ENCODE results near the gene ZNF628.

ZNF628 gene

DNA sequence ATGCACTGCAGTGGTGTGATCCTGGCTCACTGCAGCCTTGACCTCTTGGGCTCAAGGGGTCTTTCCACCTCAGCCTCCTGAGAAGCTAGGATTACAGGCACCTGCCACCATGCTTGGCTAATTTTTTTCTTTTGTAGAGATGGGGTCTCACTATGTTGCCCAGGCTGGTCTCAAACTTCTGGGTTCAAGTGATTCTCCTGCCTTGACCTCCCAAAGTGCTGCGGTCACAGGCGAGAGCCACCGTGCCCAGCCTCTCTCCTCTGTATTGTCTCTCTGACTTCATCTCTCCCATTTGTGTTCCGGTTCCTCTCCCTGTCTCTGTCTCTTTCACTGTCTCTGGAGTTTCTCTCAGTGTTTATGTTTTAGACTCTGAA, 10.2 kb upstream of the ZNF628 start:
- no peak for FAIRE-seq

DNA sequence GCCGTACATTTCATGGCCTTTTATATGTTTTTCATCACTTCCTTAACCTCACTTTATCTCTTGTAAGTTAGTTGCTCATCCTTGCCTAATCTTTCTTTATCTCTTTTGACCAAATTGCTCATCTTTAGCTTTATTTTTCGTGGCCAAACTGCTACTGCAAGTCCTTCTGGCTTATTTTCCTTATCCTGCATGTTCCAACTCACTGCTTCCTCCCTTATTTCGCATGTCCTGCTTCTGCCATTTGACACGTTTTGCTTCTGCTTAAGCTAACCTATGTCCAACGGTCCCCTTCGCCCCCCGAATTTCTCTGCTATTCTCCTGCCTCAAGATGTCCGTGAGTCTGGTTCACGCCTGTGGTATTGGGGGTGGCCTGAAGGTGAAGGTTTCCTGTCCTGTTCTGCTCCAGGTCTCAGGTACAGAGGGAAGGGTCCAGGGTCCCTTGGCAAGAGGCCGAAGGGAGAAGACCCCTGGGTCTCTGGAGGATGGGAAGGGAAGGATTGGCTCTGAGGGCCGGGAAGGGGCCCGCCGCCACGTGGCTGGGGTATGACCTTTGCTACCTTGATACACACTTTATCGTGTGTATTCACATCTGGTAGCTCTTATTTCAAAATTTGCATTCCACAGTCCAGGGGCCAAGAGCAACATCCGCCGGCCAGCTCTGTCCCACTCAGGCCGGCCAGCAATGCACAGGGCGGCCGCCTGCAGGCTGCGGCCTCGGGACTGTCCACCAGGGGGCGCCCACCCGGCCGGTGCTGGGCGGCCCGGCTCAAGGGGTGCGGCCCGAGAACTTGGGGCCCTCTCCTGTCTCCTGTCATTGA, 9.0 kb upstream of the ZNF628 start:
- FAIRE-seq, result no peak

DNA sequence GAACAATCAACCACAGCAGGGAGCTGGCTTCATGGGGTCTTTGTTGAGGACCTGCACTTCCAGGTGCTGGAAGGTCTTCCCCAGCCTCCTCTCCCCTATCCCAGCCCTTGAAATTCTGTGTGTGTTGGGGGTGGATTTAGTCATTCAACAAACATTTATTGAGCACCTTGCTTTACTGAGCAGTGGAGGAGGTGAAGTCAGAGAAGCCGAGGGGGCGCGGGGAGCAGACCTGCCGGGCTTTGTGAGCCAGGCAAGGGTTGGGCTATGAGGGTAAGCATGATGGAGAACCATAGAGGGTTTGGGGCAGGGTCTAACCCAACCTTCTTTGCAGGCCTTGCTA, 8.4 kb upstream of the ZNF628 start:
- FAIRE-seq, result no peak

DNA sequence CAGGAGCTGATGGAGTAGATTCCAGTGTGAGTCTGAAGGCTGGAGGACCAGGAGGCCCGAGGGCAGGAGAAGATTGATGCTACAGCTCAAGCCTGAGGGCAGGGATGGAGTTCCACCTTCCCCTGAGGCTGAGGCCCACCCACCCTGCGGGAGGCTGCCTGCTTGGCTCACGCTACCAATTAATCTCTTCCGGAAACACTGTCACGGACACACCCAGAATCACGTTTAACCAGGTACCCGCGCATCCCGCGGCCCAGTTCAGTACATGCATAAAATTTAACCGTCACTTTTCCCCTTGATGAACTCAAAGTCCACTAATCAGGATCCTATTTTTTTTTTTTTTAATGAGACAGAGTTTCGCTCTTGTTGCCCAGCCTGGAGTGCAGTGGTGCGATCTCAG, 5.2 kb upstream of the ZNF628 start:
- no peak for FAIRE-seq

DNA sequence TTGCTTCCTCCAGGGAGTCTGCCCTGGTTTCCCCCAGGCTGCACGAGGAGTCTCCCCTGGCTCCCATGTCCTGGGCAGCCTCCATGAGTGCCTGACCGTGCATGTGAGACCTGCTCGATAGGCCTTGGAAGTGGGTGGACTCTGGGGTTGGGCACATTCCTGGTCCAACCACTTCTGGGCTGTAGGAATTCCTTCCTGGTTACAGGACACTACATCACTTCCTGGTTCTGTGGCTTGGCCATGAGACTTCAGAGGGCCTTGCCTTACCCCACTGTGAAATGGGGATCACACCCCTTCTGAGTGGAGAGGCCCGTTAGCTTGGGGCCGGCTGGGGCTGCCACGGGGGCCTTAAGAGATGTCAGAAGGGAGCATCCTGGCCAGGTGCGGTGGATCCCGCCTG, 4.0 kb upstream of the ZNF628 start:
- FAIRE-seq, result no peak

DNA sequence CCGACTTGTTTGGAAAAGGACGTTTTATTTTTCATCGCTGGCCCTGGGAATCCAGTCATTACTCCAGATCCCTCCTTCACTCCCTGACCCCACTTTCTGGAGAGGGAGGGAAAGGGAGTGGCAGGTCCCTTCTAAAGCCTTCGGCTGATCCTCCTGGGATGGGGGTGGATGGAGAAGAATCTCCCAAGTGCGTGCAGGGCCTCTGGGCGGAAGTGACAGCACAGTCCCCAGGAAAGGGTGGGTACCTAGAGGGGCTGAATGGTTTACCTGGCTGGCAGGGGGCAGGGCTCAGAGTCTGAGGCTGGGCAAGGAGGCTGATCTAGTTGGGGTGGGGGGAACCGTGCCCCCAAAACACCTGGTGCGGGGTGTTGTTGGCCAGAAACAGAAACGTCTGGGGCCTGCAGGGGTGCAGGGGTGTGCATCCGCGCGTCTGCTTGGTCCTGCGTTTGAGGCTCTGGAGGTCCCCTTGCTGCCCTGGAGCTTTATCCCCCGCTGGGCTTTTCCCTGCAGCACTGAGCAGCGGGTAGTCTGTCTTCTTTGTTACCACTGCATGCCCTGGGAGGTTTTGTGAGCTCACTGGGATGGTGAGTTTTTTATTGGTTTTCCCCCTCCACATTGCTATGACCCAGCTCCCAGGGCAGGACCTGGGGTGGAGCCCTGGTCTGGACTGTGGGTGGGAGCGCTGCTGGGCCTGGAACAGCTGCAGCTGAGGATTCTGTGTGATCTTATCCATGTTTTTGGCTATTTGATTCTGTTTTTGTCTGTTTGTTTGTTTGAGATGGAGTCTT, 3.0 kb upstream of the ZNF628 start:
- FAIRE-seq, result no peak

DNA sequence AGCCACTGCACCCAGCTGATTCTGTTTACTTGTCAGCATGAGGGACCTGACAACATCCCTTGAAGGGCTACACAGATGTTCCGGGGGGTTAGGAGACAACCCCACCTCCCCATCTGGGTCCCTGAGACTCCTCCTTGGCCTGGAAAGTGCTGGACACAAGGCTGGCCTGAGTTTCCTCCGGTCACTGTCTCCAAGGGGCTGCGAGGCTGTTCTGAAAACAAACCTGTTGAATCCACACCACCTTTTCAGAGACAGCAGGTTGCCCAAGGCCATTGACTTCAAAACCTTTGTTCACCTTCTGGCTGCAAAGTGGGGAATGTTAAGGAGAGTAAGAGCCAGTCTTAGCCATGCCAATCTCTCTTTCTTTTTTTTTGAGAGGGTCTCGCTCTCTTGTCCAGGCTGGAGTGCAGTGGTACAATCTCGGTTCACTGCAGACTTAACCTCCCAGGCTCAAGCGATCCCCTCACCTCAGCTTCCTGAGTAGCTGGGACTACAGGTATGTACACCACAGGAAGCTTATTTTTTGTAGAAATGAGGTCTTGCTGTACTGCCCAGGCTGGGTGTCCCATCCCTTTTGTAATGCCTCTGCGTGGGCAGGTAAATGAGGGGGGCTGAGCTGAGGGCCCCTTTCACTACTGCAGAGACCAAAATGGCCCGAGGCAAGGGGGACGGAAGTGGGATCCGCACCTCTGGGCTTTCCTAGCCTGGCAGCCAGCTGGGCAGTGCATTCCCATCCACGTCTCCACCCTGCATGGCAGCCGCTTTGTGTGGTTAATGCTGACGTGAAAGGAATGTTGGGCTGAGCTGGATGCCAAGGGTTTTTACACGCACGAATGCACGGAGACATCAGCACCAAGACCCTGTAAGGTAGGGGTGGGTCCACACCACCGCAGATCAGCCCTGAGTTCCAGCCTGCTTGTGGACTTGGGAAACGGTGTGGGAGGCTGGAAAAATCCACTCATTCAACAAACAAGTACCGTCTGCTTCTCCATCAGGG, 1.9 kb upstream of the ZNF628 start:
- no peak for FAIRE-seq

DNA sequence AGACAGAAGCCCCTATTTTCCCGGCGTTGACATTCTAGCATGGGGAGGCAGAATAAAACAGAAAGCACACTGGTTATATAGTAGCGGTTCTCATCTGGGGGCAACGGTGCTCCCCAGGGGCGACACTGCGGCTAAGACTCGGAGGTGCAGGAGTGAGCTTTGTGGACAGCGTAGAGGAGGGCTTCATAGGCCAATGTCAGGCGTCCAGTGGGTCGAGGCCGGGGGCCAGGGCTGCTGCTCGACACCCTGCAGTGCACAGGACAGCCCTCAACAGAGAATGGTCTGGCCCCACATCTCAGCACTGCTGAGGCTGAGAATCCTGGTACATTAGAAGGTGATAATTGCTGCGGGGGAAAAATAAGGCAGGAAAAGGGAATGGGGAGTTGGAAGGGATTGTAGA, 1.5 kb downstream of the ZNF628 start:
- no peak for FAIRE-seq

DNA sequence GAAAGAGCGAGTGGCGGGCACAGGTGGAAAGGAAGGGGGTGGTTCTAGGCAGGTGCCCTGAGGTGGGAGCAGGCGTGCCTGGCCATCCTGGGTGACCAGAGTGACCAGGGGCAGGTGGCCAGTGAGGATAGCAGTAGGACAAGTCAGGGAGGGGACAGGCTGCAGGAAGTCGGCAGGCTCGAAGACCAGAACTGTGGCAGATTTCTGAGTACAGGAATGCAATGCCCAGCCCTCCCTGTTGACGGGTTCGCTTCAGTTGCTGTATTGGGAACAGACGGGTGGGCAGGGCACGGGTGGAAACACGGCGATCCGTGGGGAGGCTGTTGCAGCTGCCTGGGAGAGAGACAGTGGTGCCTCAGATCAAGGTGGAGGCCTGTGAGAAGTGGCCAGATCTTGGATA, 1.9 kb downstream of the ZNF628 start:
- no peak for FAIRE-seq

DNA sequence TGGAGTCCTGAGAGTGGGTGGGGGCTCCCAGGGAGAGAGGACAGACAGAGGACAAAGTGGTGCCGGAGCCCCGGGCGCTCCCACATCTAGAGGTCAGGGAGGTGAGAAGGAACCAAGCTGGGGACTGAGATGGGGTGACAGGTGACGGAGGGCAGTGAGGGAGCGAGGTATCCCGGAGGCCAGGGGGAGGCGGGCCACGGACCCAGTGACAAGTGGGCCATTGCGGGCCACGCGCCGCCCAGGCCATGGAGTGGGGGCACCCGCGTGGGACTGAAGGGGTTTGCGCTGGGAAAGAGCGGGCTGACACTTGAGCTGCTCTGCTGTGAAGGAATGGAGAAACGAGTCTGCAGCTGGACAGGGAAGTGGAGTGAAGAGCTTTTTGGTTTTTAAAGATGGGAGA, 2.6 kb downstream of the ZNF628 start:
- FAIRE-seq, result no peak

DNA sequence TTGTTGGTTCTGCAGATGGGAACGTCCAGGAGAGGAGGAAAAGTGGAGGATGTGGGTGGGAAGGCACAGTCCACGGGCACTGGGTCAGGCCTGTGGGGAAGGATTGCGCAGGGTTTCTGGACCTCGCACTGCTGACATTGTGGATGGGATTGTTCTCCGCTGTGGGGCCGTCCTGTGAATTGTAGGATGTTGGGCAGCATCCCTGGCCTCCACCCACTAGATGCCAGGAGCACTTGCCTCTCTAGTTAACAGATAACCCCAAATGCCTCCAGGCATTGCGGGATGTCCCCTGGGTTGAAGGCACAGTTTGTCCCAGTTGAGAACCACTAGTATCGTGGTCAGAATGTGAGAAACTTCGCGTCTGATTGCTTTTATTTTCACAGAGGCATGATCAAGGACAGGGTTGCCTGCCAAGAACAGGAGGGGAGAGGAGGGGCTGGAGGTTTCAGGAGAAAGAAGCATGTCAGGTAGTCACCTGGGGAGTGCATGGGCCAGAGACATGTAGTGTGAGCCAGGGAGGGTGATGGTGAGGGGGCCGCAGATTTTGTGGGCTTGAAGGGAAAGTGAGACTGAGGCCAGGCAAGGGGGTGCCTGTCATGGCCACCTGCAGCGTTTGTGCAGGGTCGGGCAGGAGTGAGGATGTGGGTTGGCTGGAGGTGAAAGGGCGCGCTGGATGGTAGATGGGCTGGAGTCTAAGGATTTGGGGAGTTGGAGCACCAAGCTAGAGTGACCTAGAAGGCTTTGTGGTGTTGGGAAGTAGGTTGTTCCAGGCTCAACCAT, 3.2 kb downstream of the ZNF628 start:
- FAIRE-seq, result no peak

DNA sequence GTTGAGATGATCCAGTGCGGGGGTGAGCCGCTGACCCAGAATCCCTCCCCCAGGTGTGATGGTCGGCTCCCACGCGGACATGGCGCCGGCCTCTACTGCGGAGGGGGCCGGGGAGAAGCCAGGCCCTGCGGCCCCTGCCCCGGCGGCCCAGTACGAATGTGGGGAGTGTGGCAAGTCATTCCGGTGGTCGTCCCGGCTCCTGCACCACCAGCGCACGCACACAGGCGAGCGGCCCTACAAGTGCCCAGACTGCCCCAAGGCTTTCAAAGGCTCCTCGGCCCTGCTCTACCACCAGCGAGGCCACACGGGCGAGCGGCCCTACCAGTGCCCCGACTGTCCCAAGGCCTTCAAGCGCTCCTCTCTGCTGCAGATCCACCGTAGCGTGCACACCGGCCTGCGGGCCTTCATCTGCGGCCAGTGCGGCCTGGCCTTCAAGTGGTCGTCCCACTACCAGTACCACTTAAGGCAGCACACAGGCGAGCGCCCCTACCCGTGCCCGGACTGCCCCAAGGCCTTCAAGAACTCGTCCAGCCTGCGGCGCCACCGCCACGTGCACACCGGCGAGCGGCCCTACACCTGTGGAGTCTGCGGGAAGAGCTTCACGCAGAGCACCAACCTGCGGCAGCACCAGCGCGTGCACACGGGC, 4.9 kb downstream of the ZNF628 start:
- no peak for FAIRE-seq

DNA sequence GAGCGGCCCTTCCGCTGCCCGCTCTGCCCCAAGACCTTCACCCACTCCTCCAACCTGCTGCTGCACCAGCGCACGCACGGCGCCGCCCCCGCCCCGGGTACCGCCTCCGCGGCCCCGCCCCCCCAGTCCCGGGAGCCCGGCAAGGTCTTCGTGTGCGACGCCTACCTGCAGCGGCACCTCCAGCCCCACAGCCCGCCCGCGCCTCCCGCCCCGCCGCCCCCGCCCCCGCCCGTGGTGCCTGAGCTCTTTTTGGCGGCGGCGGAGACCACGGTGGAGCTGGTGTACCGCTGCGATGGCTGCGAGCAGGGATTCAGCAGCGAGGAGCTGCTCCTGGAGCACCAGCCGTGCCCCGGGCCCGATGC, 5.4 kb downstream of the ZNF628 start:
- FAIRE-seq, result no peak

DNA sequence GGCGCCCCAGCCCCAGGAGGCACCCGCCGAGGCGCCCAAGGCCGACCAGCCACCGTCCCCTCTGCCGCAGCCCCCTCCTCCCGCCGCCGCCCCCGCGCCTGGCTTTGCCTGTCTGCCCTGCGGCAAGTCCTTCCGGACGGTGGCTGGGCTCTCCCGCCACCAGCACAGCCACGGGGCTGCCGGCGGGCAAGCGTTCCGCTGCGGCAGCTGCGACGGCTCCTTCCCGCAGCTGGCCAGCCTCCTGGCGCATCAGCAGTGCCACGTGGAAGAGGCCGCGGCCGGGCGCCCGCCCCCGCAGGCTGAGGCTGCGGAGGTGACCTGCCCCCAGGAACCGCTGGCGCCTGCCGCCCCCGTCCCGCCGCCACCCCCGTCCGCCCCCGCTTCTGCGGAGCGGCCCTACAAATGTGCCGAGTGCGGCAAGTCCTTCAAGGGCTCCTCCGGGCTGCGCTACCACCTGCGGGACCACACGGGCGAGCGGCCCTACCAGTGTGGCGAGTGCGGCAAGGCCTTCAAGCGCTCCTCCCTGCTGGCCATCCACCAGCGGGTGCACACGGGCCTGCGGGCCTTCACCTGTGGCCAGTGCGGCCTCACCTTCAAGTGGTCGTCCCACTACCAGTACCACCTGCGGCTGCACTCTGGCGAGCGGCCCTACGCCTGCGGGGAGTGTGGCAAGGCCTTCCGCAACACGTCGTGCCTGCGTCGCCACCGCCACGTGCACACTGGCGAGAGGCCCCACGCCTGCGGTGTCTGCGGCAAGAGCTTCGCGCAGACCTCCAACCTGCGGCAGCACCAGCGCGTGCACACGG, 5.9 kb downstream of the ZNF628 start:
- no peak for FAIRE-seq

DNA sequence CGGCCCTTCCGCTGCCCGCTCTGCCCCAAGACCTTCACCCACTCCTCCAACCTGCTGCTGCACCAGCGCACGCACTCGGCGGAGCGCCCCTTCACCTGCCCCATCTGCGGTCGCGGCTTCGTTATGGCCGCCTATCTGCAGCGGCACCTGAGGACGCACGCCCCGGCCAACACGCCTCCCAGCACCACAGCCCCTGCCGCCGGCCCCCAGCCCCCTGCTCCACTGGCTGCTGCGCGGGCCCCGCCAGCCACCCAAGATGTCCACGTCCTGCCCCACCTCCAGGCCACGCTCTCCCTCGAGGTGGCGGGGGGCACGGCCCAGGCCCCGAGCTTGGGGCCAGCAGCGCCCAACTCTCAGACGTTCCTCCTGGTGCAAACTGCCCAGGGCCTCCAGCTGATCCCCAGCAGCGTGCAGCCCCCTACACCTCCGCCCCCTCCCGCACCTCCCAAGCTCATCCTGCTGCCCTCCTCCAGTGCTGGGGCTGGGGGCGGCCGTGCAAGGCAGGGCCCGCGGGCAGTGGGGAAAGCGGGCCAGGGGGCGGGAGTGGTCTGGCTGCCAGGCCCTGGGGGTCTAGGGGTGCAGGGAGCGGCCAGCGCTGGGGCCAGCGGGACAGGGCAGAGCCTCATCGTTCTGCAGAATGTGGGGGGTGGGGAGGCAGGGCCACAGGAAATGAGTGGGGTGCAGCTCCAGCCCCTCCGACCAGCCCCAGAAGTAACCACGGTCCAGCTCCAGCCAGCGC, 6.7 kb downstream of the ZNF628 start:
- no peak for FAIRE-seq

DNA sequence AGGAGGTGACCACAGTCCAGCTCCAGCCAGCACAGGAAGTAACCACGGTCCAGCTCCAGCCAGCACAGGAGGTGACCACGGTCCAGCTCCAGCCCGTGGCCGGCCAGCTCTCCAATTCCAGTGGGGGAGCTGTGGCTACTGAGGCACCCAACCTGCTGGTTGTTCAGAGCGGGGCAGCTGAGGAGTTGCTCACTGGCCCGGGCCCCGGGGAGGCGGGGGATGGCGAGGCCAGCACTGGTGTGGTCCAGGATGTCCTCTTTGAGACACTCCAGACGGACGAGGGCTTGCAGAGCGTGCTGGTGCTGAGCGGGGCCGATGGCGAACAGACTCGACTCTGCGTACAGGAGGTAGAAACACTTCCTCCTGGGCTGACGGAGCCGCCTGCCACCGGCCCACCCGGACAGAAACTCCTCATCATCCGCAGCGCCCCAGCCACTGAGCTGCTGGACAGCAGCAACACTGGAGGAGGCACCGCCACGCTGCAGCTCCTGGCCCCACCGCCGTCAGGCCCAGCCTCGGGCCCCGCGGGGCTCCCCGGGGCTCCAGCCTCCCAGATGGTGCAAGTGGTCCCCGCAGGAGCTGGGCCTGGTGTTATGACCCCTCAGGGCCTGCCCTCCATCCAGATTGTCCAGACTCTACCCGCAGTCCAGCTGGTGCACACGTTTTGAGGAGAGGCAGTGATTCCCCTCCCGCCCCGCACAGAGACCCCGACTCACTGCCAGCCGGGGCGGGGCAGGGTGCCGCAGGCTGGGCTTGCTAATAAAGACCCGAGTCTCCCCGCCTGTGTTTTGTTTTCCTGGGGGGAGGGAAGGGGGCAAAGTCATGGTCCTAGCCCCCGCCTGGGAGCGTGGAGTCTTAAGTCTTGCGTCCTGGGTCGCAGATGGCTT, 7.5 kb downstream of the ZNF628 start:
- FAIRE-seq, result no peak

DNA sequence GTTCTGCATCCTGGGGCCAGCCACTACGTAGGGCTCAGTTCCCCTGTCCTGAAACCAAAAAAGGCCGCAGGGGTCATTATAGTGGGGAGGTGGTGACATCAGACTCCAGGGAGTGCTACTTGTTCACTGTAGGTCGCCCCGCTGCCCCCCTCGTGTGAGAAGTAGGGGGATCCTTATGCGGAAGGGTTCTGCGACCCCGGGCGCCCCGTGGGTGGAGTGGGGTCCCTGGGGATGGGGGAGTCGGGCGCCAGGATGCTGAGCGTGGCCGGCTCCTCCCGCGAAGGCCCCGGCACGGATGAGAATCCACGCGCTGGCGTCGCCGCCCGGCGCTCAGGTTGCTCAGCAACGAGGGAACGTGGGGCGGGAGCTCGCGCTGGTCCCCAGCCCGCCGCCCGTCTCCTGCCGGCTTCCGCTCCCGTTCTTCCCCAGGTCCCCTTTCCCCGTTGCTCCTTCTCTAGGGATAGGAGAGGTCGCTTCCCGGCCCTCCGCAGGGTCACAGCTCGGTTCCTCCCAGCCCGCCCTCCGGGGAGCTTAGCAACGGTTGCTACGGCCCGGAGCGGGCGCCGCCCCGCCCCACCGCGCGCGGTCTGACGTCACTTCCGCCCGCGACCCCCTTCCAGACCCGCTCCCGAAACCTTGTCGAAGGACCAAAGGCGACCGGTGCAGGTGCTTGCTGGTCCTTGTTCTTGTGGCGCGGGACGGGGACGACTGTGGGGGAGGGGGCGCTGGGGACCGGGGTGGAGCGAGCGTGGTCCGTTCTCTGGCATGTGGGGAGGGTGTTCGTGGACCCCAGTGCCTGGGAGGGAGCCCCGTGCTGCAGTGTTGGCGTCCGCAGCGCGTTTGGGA, 8.4 kb downstream of the ZNF628 start, which contains the start of gene NAT14:
Gene NAT14, plus strand, starts transcription at position 596 of the 846 bp plus-strand sequence. CDS start 521 bp downstream, outside the sequence.
- no peak for FAIRE-seq

DNA sequence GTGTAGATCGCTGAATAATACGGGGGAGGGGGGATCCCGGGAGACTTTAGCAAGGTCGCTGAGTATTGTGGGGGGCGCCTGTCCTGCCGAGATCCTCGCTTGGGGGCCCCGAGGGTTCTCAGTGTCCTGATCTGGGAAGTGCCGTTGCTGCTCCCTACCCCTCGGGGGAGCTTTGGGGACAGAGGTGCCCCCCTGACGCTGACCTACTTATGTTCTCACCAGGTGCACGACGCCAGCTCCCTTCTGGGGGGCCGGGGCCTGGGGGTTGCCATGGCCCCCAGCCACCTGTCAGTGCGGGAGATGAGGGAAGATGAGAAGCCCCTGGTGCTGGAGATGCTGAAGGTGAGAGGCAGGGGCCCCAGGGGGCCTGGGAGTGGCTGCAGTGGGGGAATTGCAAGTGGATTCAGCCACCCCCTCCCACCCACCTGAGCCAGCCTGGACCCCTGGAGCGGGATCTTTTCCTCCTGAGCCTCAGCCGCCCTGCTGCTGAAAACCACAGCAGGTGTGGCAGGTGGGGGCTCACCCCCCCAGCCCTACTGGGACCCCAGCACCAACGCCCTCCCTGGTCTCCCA, 9.1 kb downstream of the ZNF628 start:
- no peak for FAIRE-seq

All from A204.1 (cell line).